Effector memory CD4-positive, alpha-beta T cell (primary cell): ENCODE results near the gene CASQ2.

Source experiments
- DNase-seq, 3 donors: peaks; one replicate each; pipeline ENCODE4 v3.0.0-alpha.2; 2020
- H3K27ac ChIP-seq: 2 replicates; pipeline ENCODE4 v1.7.0; 2013; ENCODE audit warnings: mild to moderate bottlenecking, low read length, moderate library complexity; ENCODE audit not compliant: insufficient read depth, poor library complexity, severe bottlenecking
- H3K27me3 ChIP-seq: replicated peaks from 2 replicates; pipeline ENCODE4 v1.7.0; 2013; ENCODE audit warnings: mild to moderate bottlenecking, low read length; ENCODE audit not compliant: insufficient read depth, control insufficient read depth, poor library complexity, severe bottlenecking
- H3K36me3 ChIP-seq: 2 replicates; pipeline ENCODE4 v1.7.0; 2013; ENCODE audit warnings: mild to moderate bottlenecking, low read length, moderate library complexity; ENCODE audit not compliant: control insufficient read depth, insufficient read depth
- H3K4me1 ChIP-seq: 2 replicates; pipeline ENCODE4 v1.7.0; 2013; ENCODE audit warnings: low read length, mild to moderate bottlenecking; ENCODE audit not compliant: control insufficient read depth, insufficient read depth, poor library complexity, severe bottlenecking
- H3K4me3 ChIP-seq: 2 replicates; pipeline ENCODE4 v1.7.0; 2013; ENCODE audit warnings: low read length, low read depth, mild to moderate bottlenecking; ENCODE audit not compliant: insufficient read depth, poor library complexity, severe bottlenecking
- H3K9me3 ChIP-seq: 2 replicates; pipeline ENCODE4 v1.7.0; 2013; ENCODE audit warnings: mild to moderate bottlenecking, low read length, moderate library complexity; ENCODE audit not compliant: control insufficient read depth

Gene CASQ2

GRCh38 chr1:115705963-115706362 is 62.6 kb downstream of the CASQ2 start:
- H3K36me3 ChIP-seq = no peaks in the 10 kb centered on the region
- no peak for DNase-seq
- H3K27me3 ChIP-seq = no peaks in the 10 kb centered on the region
- no peak overlapping the region for H3K4me3 ChIP-seq
- no peaks in the 10 kb centered on the region for H3K4me1 ChIP-seq
- H3K9me3 ChIP-seq = no peaks in the 10 kb centered on the region
- H3K27ac ChIP-seq = no peak overlapping the region

GRCh38 chr1:115705085-115705951 is 63.2 kb downstream of the CASQ2 start:
- H3K36me3 ChIP-seq = no peaks in the 10 kb centered on the region
- H3K27ac ChIP-seq = no peak overlapping the region
- no peak overlapping the region for H3K4me3 ChIP-seq
- no peak for DNase-seq
- H3K9me3 ChIP-seq = no peaks in the 10 kb centered on the region
- no peaks in the 10 kb centered on the region for H3K27me3 ChIP-seq
- no peaks in the 10 kb centered on the region for H3K4me1 ChIP-seq

GRCh38 chr1:115702959-115703358 is 65.6 kb downstream of the CASQ2 start:
- H3K36me3 ChIP-seq = no peaks in the 10 kb centered on the region
- DNase-seq = no peak

GRCh38 chr1:115701090-115701489 is 67.4 kb downstream of the CASQ2 start:
- no peak for DNase-seq
- H3K27ac ChIP-seq = no peak overlapping the region
- H3K9me3 ChIP-seq = no peaks in the 10 kb centered on the region
- no peaks in the 10 kb centered on the region for H3K36me3 ChIP-seq
- H3K27me3 ChIP-seq = no peaks in the 10 kb centered on the region
- no peak overlapping the region for H3K4me3 ChIP-seq
- H3K4me1 ChIP-seq = no peaks in the 10 kb centered on the region

More at GRCh38 chr1:115702959-115703358, 65.6 kb downstream of the CASQ2 start:
- no peaks in the 10 kb centered on the region for H3K9me3 ChIP-seq
- H3K4me1 ChIP-seq = no peaks in the 10 kb centered on the region
- H3K4me3 ChIP-seq = no peak overlapping the region
- H3K27ac ChIP-seq = no peak overlapping the region
- H3K27me3 ChIP-seq = no peaks in the 10 kb centered on the region

- Histone ChIP-seq H3K4me1 (no peaks in the 10 kb centered on the region), H3K9me3 (no peaks in the 10 kb centered on the region), H3K27ac (no peak overlapping the region), H3K27me3 (no peaks in the 10 kb centered on the region), H3K4me3 (no peak overlapping the region), H3K36me3 (no peaks in the 10 kb centered on the region)
- no peak for DNase-seq
These were observed 70.9 kb downstream of the CASQ2 start for GRCh38 chr1:115697619-115698018.

GRCh38 chr1:115694805-115695204 is 73.7 kb downstream of the CASQ2 start:
- Histone ChIP-seq H3K36me3 (no peaks in the 10 kb centered on the region), H3K4me3 (no peak overlapping the region), H3K9me3 (no peaks in the 10 kb centered on the region), H3K27me3 (no peaks in the 10 kb centered on the region), H3K27ac (no peak overlapping the region), H3K4me1 (no peaks in the 10 kb centered on the region)
- DNase-seq = no peak

- Histone ChIP-seq H3K36me3 (no peaks in the 10 kb centered on the region), H3K9me3 (no peaks in the 10 kb centered on the region), H3K27ac (no peak overlapping the region), H3K4me3 (no peak overlapping the region), H3K27me3 (no peaks in the 10 kb centered on the region), H3K4me1 (no peaks in the 10 kb centered on the region)
- no peak for DNase-seq
These were observed 76.3 kb downstream of the CASQ2 start for GRCh38 chr1:115692224-115692623.

- no peaks in the 10 kb centered on the region for H3K36me3 ChIP-seq
- no peak overlapping the region for H3K4me3 ChIP-seq
- DNase-seq = no peak
- H3K27me3 ChIP-seq = no peaks in the 10 kb centered on the region
- H3K4me1 ChIP-seq = no peaks in the 10 kb centered on the region
- no peaks in the 10 kb centered on the region for H3K9me3 ChIP-seq
- H3K27ac ChIP-seq = no peak overlapping the region
These were observed 77.5 kb downstream of the CASQ2 start for GRCh38 chr1:115690972-115691371.

GRCh38 chr1:115687744-115688143 is 80.8 kb downstream of the CASQ2 start:
- Histone ChIP-seq H3K27ac (no peak overlapping the region), H3K36me3 (no peaks in the 10 kb centered on the region), H3K27me3 (no peaks in the 10 kb centered on the region), H3K4me3 (no peak overlapping the region), H3K9me3 (no peaks in the 10 kb centered on the region), H3K4me1 (no peaks in the 10 kb centered on the region)
- no peak for DNase-seq

- Histone ChIP-seq H3K27ac (no peak overlapping the region), H3K36me3 (no peaks in the 10 kb centered on the region), H3K9me3 (no peaks in the 10 kb centered on the region)
These were observed 83.3 kb downstream of the CASQ2 start for GRCh38 chr1:115685029-115685705.

More at GRCh38 chr1:115685029-115685705, 83.3 kb downstream of the CASQ2 start:
- Histone ChIP-seq H3K27me3 (no peaks in the 10 kb centered on the region), H3K4me3 (no peak overlapping the region), H3K4me1 (no peaks in the 10 kb centered on the region)
- no peak for DNase-seq
